ENCODE data around the gene ZSWIM9.
A peak's percentile ranks its signal among the peaks of the same experiment; 100 is the strongest.

The ZSWIM9 gene

DNA sequence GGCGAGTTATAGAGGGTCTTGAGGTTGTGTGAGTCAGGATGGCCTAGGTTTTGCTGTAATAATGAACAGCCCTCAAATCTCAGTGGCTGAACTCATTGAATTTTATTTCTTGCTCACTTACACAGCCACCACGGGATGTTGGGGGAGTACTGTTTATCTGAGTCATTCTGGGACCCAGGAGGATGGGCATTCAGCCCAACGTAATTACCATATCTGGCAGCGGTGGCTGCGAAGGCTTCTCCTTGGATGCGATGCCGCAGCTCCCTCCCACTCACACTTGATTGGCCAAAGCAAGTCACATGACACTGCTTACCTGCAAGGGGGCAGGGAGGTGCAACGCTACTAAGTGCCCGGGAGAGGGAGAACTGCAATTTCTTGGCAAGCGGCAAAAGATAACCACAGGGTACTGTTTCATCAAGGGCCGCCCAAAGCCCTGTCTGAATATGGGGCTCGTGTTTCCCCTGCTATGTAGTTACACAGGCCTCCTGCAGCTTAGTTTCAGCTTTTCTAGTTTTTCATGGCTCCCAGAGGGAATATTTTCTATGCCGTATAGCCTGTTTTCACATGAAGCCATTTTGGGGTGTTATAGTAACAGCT lies 19.9 kb downstream of the ZSWIM9 start (continued):
- TF ChIP-seq, protein P1, sequence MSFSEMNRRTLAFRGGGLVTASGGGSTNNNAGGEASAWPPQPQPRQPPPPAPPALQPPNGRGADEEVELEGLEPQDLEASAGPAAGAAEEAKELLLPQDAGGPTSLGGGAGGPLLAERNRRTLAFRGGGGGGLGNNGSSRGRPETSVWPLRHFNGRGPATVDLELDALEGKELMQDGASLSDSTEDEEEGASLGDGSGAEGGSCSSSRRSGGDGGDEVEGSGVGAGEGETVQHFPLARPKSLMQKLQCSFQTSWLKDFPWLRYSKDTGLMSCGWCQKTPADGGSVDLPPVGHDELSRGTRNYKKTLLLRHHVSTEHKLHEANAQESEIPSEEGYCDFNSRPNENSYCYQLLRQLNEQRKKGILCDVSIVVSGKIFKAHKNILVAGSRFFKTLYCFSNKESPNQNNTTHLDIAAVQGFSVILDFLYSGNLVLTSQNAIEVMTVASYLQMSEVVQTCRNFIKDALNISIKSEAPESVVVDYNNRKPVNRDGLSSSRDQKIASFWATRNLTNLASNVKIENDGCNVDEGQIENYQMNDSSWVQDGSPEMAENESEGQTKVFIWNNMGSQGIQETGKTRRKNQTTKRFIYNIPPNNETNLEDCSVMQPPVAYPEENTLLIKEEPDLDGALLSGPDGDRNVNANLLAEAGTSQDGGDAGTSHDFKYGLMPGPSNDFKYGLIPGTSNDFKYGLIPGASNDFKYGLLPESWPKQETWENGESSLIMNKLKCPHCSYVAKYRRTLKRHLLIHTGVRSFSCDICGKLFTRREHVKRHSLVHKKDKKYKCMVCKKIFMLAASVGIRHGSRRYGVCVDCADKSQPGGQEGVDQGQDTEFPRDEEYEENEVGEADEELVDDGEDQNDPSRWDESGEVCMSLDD (tag by site-specific recombination; IDR thresholded peaks at IDR 0.05) = no peak
- no peak for TF ChIP-seq ZNF530 (tag by site-specific recombination; IDR thresholded peaks at IDR 0.05; ENCODE audit: low read depth)
- no peak for TF ChIP-seq EGR2 (tag by site-specific recombination; IDR thresholded peaks at IDR 0.05; ENCODE audit: low read depth)
- TF ChIP-seq ZNF155 (tag by site-specific recombination; IDR thresholded peaks at IDR 0.05) = no peak
- TF ChIP-seq ZNF549 (tag by site-specific recombination; IDR thresholded peaks at IDR 0.05) = no peak
- no peak for TF ChIP-seq ZNF776 (tag by site-specific recombination; IDR thresholded peaks at IDR 0.05; ENCODE audit: borderline replicate concordance)
- no peak for TF ChIP-seq HOXD13 (CRISPR knock-in tag; IDR thresholded peaks at IDR 0.05; ENCODE audit: borderline replicate concordance)
- no peak for TF ChIP-seq ZNF514 (tag by site-specific recombination; IDR thresholded peaks at IDR 0.05)
- TF ChIP-seq ZNF214 (tag by site-specific recombination; IDR thresholded peaks at IDR 0.05; ENCODE audit: borderline replicate concordance) = no peak
- peak; percentile 49; the same call in 1 of the 2 replicates for TF ChIP-seq OSR2 (tag by site-specific recombination; IDR thresholded peaks at IDR 0.05)
- TF ChIP-seq ZFP41 (tag by site-specific recombination; IDR thresholded peaks at IDR 0.05; ENCODE audit: borderline replicate concordance) = no peak
- TF ChIP-seq, protein P2, sequence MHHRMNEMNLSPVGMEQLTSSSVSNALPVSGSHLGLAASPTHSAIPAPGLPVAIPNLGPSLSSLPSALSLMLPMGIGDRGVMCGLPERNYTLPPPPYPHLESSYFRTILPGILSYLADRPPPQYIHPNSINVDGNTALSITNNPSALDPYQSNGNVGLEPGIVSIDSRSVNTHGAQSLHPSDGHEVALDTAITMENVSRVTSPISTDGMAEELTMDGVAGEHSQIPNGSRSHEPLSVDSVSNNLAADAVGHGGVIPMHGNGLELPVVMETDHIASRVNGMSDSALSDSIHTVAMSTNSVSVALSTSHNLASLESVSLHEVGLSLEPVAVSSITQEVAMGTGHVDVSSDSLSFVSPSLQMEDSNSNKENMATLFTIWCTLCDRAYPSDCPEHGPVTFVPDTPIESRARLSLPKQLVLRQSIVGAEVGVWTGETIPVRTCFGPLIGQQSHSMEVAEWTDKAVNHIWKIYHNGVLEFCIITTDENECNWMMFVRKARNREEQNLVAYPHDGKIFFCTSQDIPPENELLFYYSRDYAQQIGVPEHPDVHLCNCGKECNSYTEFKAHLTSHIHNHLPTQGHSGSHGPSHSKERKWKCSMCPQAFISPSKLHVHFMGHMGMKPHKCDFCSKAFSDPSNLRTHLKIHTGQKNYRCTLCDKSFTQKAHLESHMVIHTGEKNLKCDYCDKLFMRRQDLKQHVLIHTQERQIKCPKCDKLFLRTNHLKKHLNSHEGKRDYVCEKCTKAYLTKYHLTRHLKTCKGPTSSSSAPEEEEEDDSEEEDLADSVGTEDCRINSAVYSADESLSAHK (tag by site-specific recombination; IDR thresholded peaks at IDR 0.05) = no peak
- no peak for TF ChIP-seq ZNF544 (tag by site-specific recombination; IDR thresholded peaks at IDR 0.05)
- no peak for TF ChIP-seq ZNF488 (tag by site-specific recombination; IDR thresholded peaks at IDR 0.05)
- no peak for TF ChIP-seq ZNF677 (tag by site-specific recombination; IDR thresholded peaks at IDR 0.05)
- TF ChIP-seq ZNF132 (tag by site-specific recombination; IDR thresholded peaks at IDR 0.05; ENCODE audit: borderline replicate concordance) = no peak
- peak; percentile 40; the same call in 1 of the 2 replicates for TF ChIP-seq ZBTB20 (tag by site-specific recombination; IDR thresholded peaks at IDR 0.05)
- no peak for TF ChIP-seq ZNF175 (tag by site-specific recombination; IDR thresholded peaks at IDR 0.05)
- no peak for TF ChIP-seq ZNF747 (tag by site-specific recombination; IDR thresholded peaks at IDR 0.05)
- TF ChIP-seq ZNF610 (tag by site-specific recombination; IDR thresholded peaks at IDR 0.05; ENCODE audit: borderline replicate concordance) = no peak
- no peak for TF ChIP-seq ZNF626 (tag by site-specific recombination; IDR thresholded peaks at IDR 0.05)
- no peak for TF ChIP-seq ZBTB7A (tag by site-specific recombination; IDR thresholded peaks at IDR 0.05; ENCODE audit: low read depth)
- TF ChIP-seq ZNF600 (tag by site-specific recombination; IDR thresholded peaks at IDR 0.05) = no peak
- TF ChIP-seq KLF7 (tag by site-specific recombination; IDR thresholded peaks at IDR 0.05; ENCODE audit: borderline replicate concordance) = no peak
- TF ChIP-seq ZNF571 (tag by site-specific recombination; IDR thresholded peaks at IDR 0.05) = no peak
- no peak for TF ChIP-seq PRDM1 (tag by site-specific recombination; IDR thresholded peaks at IDR 0.05)
- no peak for TF ChIP-seq ZNF518A (tag by site-specific recombination; conservative IDR thresholded peaks at IDR 0.05; ENCODE audit: low read depth)
- TF ChIP-seq ZNF433 (tag by site-specific recombination; IDR thresholded peaks at IDR 0.05; ENCODE audit: low read depth) = no peak
- TF ChIP-seq ZNF48 (tag by site-specific recombination; IDR thresholded peaks at IDR 0.05) = no peak
- TF ChIP-seq HOXC10 (CRISPR knock-in tag; IDR thresholded peaks at IDR 0.05) = no peak
- TF ChIP-seq ZNF707 (tag by site-specific recombination; IDR thresholded peaks at IDR 0.05) = no peak

All from HEK293 (cell line).